Neuronal stem cell (in vitro differentiated cells): ENCODE measurements around the gene GABBR2.
"Not testable (repeated sequence)": the region's sequence is repeated elsewhere in the genome, so short reads cannot be mapped to it uniquely, and the experiment has no call there.

Experiments used
- DNase-seq: peaks from one replicate; pipeline ENCODE4 v3.0.0-alpha.2; 2013; ENCODE audit warnings: low spot score
- H2AFZ ChIP-seq: one replicate; pipeline ENCODE4 v1.6.1; 2013; ENCODE audit warnings: mild to moderate bottlenecking, low read length, inconsistent platforms
- H2AK5ac ChIP-seq: 2 replicates; pipeline ENCODE4 v1.6.1; 2013; ENCODE audit warnings: low read depth, mild to moderate bottlenecking, inconsistent platforms, low read length, moderate library complexity, mixed read lengths
- H2BK120ac ChIP-seq: 2 replicates; pipeline ENCODE4 v1.6.1; 2013; ENCODE audit warnings: low read depth, mild to moderate bottlenecking, inconsistent platforms, low read length, moderate library complexity, mixed read lengths
- H2BK12ac ChIP-seq: one replicate; pipeline ENCODE4 v1.6.1; 2013; ENCODE audit warnings: low read length, inconsistent platforms
- H2BK15ac ChIP-seq: 2 replicates; pipeline ENCODE4 v1.6.1; 2013; ENCODE audit warnings: mild to moderate bottlenecking, low read length, inconsistent platforms, mixed read lengths
- H2BK5ac ChIP-seq: one replicate; pipeline ENCODE4 v1.6.1; 2013; ENCODE audit warnings: inconsistent platforms, mild to moderate bottlenecking, low read length, moderate library complexity
- H3K14ac ChIP-seq: one replicate; pipeline ENCODE4 v1.6.1; 2013; ENCODE audit warnings: low read length, inconsistent platforms
- H3K18ac ChIP-seq: 2 replicates; pipeline ENCODE4 v1.6.1; 2013; ENCODE audit warnings: low read length, inconsistent platforms
- H3K23ac ChIP-seq: 2 replicates; pipeline ENCODE4 v1.6.1; 2013; ENCODE audit warnings: low read depth, mild to moderate bottlenecking, mixed read lengths, low read length, inconsistent platforms; ENCODE audit not compliant: poor library complexity
- H3K27ac ChIP-seq: replicated peaks from 3 replicates; pipeline ENCODE4 v1.5.1; 2013; ENCODE audit warnings: low read length, inconsistent platforms
- H3K27me3 ChIP-seq, 3 experiments: 2 replicates each; pipeline ENCODE4 v1.6.1; 2013; ENCODE audit warnings: low read length in 3 of 3, mild to moderate bottlenecking in 2 of 3, inconsistent platforms in 1 of 3, low read depth in 1 of 3, mixed read lengths in 1 of 3, moderate library complexity in 1 of 3; ENCODE audit not compliant: control insufficient read depth in 3 of 3, insufficient read depth in 3 of 3
- H3K36me3 ChIP-seq, 2 donors: replicated peaks in 1 of 2; 2 replicates each; pipeline ENCODE4 v1.6.1; 2013; ENCODE audit warnings: low read length in 2 of 2; ENCODE audit not compliant: control insufficient read depth in 2 of 2, insufficient read depth in 2 of 2
- H3K4ac ChIP-seq: 2 replicates; pipeline ENCODE4 v1.6.1; 2013; ENCODE audit warnings: inconsistent platforms, mild to moderate bottlenecking, low read length, moderate library complexity
- H3K4me1 ChIP-seq, 2 donors: 1 replicate in 1 of 2; 2 replicates in 1 of 2; pipeline ENCODE4 v1.6.1; 2013; ENCODE audit warnings: low read length in 2 of 2, low read depth in 1 of 2; ENCODE audit not compliant: control insufficient read depth in 2 of 2, insufficient read depth in 1 of 2
- H3K4me2 ChIP-seq: one replicate; pipeline ENCODE4 v1.6.1; 2013; ENCODE audit warnings: mild to moderate bottlenecking, low read length, inconsistent platforms; ENCODE audit not compliant: insufficient read depth, poor library complexity, severe bottlenecking
- H3K4me3 ChIP-seq, 2 donors: 2 replicates each; pipeline ENCODE4 v1.5.1; 2013; ENCODE audit warnings: low read length in 2 of 2, mild to moderate bottlenecking in 2 of 2, inconsistent platforms in 1 of 2, moderate library complexity in 1 of 2
- H3K79me1 ChIP-seq: one replicate; pipeline ENCODE4 v1.6.1; 2013; ENCODE audit warnings: low read depth, mild to moderate bottlenecking, inconsistent platforms, low read length, moderate library complexity
- H3K9ac ChIP-seq: one replicate; pipeline ENCODE4 v1.6.1; 2013; ENCODE audit warnings: mild to moderate bottlenecking, low read depth, low read length, inconsistent platforms; ENCODE audit not compliant: poor library complexity
- H3K9me3 ChIP-seq, 2 donors: replicated peaks in 1 of 2; 2 replicates each; pipeline versions ENCODE3 to v1.6.1; 2013; ENCODE audit warnings: low read length in 2 of 2, mild to moderate bottlenecking in 2 of 2, inconsistent platforms in 1 of 2, low read depth in 1 of 2, mixed read lengths in 1 of 2, moderate library complexity in 1 of 2; ENCODE audit not compliant: control insufficient read depth in 2 of 2, insufficient read depth in 1 of 2
- H4K8ac ChIP-seq: one replicate; pipeline ENCODE4 v1.6.1; 2013; ENCODE audit warnings: low read depth, mild to moderate bottlenecking, inconsistent platforms, low read length, moderate library complexity
- H4K91ac ChIP-seq: one replicate; pipeline ENCODE4 v1.6.1; 2013; ENCODE audit warnings: low read length, low read depth, mild to moderate bottlenecking, inconsistent platforms; ENCODE audit not compliant: poor library complexity
- WGBS, 2 donors: extraction: QIAGEN DNeasy Blood & Tissue Kit; methylation state at CpG; one replicate each; pipeline ENCODE4 v1.1.7; 2013; ENCODE audit warnings: missing lambda C conversion rate in 2 of 2, mixed read lengths in 1 of 2; ENCODE audit not compliant: insufficient read length in 2 of 2, insufficient replicate concordance in 1 of 2; ENCODE audit errors: extremely low coverage in 2 of 2; 5-methylcytosine and 5-hydroxymethylcytosine counted together

GABBR2 gene

DNA sequence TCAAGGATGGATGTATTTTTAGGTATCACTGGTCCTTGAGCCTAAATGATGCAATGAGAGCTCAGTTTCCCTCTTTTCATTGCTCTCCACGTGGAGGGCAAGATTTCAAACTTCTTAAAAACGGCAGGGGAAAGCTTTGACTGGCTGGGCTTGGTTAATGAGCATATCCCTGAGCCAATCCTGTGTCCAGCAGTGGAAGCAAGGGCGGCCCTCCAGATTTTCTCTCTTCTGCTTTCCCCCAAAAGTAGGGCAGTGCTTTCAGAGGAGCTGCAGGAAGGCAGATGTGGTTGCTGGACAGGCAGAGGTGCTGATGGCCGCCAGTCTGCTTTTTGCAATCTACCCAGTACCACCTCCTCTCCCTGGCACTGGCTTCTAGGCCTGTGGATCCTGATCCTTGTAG is 423.3 kb downstream of the GABBR2 start:
- Histone ChIP-seq H3K4ac (no peak overlapping the region), H3K9me3 (no peaks in the 10 kb centered on the region), H2BK12ac (no peak overlapping the region), H3K18ac (no peak overlapping the region), H2AFZ (no peak overlapping the region), H3K79me1 (no peaks in the 10 kb centered on the region), H3K4me1 (peaks cover 5 to 26% of the 10 kb centered on the region in 2 donors), H3K9ac (no peak overlapping the region), H4K91ac (no peak overlapping the region), H3K27me3 (peaks cover 0 to 12% (median 0%) of the 10 kb centered on the region in 3 experiments), H3K14ac (no peak overlapping the region), H2BK5ac (no peak overlapping the region), H3K36me3 (no peaks in the 10 kb centered on the region), H2AK5ac (no peak overlapping the region), H2BK15ac (no peak overlapping the region), H2BK120ac (no peak overlapping the region), H3K27ac (no peak overlapping the region), H4K8ac (no peak overlapping the region), H3K23ac (no peak overlapping the region), H3K4me3 (no peak overlapping the region), H3K4me2 (no peak overlapping the region)
- WGBS, 2 donors, result no CpG with 5 or more reads among the region's 4 CpGs
- DNase-seq, result no peak

DNA sequence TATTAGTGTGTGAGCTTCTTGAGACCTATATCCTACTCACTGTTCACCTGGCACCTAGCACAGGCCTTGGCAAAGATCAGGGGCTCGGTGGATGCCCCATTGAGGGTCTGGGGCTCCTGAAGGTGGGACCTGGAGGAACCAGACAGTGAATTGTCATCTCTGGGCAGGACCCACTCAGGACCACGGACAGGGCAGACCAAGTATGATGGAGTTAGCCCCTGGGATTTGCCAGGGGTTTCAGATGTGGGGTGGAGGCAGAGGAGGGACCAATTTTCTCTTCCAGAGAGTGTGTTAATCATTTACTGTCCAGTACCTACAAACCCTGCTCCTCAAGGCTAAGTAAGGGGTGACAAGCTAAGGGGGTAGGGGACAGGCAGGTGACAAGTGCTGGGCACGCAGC is 424.0 kb downstream of the GABBR2 start:
- DNase-seq, result no peak
- no peak overlapping the region for H2BK12ac ChIP-seq
- H4K8ac ChIP-seq, result peak overlapping the region; percentile 68
- H3K14ac ChIP-seq, result no peak overlapping the region
- no peak overlapping the region for H3K4me2 ChIP-seq
- no peaks in the 10 kb centered on the region for H3K36me3 ChIP-seq
- no peak overlapping the region for H4K91ac ChIP-seq
- H2BK15ac ChIP-seq, result no peak overlapping the region
- no CpG with 5 or more reads among the region's 3 CpGs for WGBS, 2 donors
- H3K4ac ChIP-seq, result no peak overlapping the region
- H2AFZ ChIP-seq, result no peak overlapping the region
- H3K79me1 ChIP-seq, result no peaks in the 10 kb centered on the region
- no peak overlapping the region for H3K18ac ChIP-seq
- H2AK5ac ChIP-seq, result no peak overlapping the region
- H3K23ac ChIP-seq, result no peak overlapping the region
- no peaks in the 10 kb centered on the region for H3K9me3 ChIP-seq
- no peak overlapping the region for H2BK5ac ChIP-seq
- peaks cover 5 to 19% of the 10 kb centered on the region in 2 donors for H3K4me1 ChIP-seq
- H3K4me3 ChIP-seq, result no peak overlapping the region
- no peak overlapping the region for H3K9ac ChIP-seq
- H2BK120ac ChIP-seq, result no peak overlapping the region
- H3K27ac ChIP-seq, result no peak overlapping the region
- peaks cover 0 to 12% (median 0%) of the 10 kb centered on the region in 3 experiments for H3K27me3 ChIP-seq

DNA sequence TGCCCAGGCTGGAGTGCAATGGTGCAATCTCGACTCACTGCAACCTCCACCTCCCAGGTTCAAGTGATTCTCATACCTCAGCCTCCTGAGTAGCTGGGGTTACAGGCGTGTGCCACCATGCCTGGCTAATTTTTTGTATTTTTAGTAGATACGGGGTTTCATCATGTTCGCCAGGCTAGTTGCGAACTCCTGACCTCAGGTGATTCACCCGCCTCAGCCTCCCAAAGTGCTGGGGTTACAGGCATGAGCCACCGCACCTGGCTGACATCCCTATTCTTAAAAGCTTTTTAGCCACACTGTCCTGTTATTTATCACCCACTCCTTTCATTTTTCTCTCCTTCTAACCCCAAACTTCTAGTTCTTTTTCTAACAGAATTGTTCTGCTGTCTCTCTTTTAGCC is 425.6 kb downstream of the GABBR2 start:
- H3K27me3 ChIP-seq, result peaks cover 0 to 12% (median 0%) of the 10 kb centered on the region in 3 experiments
- H2AK5ac ChIP-seq, H3K4me1 ChIP-seq, H3K27ac ChIP-seq, H2BK5ac ChIP-seq, H2BK12ac ChIP-seq, H3K4me3 ChIP-seq, H3K9me3 ChIP-seq, H3K79me1 ChIP-seq, DNase-seq, H3K4ac ChIP-seq, H2AFZ ChIP-seq, H3K9ac ChIP-seq, H4K91ac ChIP-seq, H2BK120ac ChIP-seq, H3K18ac ChIP-seq, H3K36me3 ChIP-seq, H4K8ac ChIP-seq, H3K23ac ChIP-seq, H3K4me2 ChIP-seq, H3K14ac ChIP-seq, H2BK15ac ChIP-seq: not testable (repeated sequence)
- WGBS, 2 donors, result no CpG with 5 or more reads among the region's 7 CpGs

DNA sequence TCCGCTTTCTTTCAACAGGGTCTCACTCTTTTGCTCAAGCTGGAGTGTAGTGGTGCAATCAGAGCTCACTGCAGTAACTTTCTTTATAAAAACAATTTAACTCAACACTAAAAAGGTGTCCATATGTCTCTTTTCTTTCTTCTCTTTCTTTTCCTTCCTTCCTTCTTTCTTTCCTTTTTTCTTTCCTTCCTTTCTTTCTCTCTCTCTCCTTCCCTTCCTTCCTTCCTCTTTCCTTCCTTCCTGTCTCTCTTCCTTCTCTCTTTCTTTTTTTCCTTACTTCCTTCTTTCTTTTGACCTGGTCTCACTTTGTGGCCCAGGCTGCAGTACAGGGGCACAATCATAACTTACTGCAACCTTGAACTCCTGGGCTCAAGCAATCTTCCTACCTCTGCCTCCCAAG is 427.5 kb downstream of the GABBR2 start:
- no peak overlapping the region for H2BK5ac ChIP-seq
- no peaks in the 10 kb centered on the region for H3K36me3 ChIP-seq

More for the DNA sequence above, 427.5 kb downstream of the GABBR2 start:
- Histone ChIP-seq H3K18ac (no peak overlapping the region), H3K9me3 (no peaks in the 10 kb centered on the region), H2BK12ac (no peak overlapping the region), H3K27me3 (peaks cover 0 to 14% (median 0%) of the 10 kb centered on the region in 3 experiments), H2AK5ac (no peak overlapping the region), H3K23ac (no peak overlapping the region), H2BK15ac (no peak overlapping the region), H2AFZ (no peak overlapping the region), H2BK120ac (no peak overlapping the region), H3K4ac (no peak overlapping the region), H3K79me1 (no peaks in the 10 kb centered on the region), H3K4me2 (no peak overlapping the region), H4K8ac (no peak overlapping the region), H3K9ac (no peak overlapping the region), H3K4me3 (no peak overlapping the region), H3K4me1 (peaks cover 0 to 3% of the 10 kb centered on the region in 2 donors), H4K91ac (no peak overlapping the region), H3K27ac (no peak overlapping the region), H3K14ac (no peak overlapping the region)
- no CpG with 5 or more reads among the region's 1 CpG for WGBS, 2 donors
- no peak for DNase-seq
